ENCODE data around the gene TXNL4A.
"Not testable (repeated sequence)": the region's sequence is repeated elsewhere in the genome, so short reads cannot be mapped to it uniquely, and the experiment has no call there.

TXNL4A gene

DNA sequence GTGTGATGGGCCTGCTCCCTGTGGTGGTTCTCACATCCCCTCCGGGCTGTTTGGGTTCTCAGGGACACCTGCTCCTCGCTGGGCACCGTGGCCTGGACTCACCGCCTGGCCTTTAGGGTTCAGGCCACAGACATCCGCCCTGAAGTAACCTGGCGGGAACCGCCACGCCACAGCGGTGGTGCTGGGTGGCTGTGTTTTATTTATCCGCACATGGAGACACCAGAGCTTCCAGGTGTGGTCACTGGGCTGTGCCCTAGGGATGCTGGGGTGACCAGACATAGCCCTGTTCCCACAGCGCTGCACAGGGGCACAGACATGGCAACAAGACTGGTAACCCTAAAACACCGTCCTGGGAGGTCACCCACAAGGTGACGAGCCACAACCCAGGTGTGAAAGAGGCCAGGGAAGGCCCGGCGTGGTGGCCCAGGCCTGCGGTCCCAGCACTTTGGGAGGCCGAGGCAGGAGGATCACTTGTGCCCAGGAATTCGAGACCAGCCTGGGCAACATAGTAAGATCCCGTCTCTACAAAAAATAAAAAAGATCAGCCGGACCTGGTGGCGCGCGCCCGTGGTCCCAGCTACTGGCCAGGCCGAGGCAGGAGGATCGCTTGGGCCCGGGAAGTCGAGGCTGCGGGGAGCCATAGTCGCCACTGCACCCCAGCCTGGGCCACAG lies 24.6 kb downstream of the TXNL4A start:
- no peak for DNase-seq

DNA sequence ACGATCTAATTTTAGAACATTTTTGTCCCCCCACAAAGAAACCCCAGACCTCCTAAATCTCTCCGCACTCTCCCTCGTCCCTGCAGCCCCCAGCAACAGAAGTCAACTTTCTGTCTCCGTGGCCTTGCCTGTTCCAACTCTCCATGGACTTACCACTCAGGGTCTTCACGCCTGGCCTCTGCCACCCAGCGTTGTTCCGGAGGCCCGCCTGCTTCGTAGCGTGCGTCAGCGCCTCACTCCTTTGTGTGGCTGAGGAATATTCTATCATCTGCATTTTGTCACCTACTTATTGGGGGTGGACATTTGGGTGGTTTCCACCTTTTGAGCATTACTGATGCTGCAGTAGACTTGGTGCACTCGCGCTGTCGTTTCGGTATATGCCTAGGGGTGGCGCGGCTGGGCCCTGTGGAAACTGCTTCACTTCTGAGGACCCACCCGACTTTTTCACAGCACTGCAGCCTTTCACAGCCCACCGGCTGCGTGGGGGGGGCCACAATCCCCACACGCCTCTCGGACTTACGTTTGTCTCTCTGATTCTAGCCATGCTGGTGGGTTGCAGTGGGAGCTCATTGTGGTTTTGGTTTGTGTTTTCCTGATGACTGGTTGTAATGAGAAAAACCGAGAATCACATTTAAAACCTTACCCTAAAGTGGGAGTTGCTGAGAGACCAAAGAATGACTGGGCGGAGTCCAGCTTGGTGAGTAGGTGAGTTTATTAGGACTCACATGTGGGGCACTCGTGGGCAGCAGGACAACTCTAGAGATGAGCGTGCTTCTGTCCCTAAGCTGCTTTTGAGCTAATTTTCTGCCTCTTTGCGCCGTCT lies 25.3 kb downstream of the TXNL4A start:
- no peak for DNase-seq

DNA sequence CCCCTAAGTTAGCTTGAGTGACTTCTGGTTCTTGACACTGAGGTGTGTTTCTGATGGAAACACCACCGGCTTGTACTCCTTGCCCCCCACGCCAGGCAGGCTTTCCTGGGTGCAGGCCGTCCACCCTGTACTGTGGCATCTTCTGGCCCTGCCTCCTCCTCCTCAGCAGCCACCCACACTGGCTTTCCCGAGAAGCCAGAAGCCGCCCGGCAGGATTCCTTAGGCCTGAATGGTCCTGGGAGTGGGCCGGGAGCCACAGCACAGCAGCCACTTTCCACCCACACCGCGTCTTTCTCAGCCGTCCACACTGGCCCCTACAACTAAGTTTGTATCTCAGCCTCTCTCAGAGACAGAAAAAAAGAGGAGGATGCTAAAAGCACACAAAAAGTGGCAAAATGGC lies 26.1 kb downstream of the TXNL4A start:
- no peak for DNase-seq

DNA sequence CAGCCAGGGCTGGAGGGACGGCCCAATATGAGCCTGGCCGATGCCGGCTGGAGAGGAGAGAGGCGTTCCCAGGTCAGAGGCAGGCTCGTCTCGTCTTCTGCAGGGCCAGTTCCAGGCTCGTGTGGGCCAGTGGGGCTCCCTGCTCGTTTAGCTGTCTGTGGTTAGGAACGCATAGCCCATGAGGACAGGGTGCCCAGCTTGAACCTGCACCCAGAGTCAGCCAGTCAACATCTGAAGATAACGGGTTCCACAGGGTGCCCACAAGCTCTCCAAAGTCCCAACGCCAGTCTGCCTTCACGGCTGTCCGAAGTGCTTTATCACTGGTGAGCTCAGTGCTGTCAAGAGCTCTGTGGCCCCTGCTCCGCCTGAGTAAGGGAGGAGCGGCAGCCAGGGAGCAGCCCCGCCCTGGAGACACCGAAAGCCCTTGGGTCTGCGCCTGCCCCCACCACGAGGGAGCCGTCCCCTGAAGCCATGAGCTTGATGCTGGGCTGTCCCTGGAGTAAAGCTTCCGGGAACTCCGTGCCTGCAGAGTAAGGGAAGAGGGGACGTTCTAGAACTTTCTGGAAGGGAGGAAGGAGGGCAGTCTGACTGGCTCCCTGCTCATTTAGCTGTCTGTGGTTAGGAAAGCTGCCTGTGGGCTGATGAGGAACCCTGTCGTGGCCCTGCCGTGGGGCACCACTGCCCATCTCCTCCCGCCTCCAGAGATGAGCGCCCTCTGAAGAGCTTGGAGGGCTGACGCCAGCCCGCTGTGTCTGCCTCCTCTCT lies 26.7 kb downstream of the TXNL4A start:
- no peak for DNase-seq

DNA sequence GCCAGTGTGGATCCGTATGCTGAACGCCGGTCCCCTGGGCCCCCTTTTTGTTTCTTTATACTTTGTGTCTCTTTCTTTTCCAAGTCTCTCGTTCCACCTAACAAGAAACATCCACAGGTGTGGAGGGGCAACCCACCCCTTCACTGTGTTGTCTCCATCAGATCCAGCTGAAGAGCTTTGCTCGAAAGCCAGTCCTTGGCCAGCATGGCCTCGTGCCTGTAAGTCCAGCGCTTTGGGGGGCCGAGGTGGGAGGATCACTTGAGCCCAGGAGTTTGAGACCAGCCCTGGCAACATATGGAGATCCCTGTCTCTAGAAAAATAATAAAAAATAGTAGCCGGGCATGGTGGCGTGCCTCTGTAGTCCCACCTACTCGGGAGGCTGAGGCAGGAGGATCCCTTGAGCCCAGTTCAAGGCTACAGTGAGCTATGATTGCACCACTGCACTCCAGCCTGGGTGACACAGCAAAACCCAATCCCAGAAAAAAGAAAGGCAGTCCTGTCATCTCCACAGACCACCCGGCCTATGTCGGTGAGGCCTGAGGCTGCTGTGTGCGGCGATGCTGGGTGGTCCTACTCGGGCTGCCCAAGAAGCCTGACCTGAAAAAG lies 27.3 kb downstream of the TXNL4A start:
- no peak for DNase-seq

DNA sequence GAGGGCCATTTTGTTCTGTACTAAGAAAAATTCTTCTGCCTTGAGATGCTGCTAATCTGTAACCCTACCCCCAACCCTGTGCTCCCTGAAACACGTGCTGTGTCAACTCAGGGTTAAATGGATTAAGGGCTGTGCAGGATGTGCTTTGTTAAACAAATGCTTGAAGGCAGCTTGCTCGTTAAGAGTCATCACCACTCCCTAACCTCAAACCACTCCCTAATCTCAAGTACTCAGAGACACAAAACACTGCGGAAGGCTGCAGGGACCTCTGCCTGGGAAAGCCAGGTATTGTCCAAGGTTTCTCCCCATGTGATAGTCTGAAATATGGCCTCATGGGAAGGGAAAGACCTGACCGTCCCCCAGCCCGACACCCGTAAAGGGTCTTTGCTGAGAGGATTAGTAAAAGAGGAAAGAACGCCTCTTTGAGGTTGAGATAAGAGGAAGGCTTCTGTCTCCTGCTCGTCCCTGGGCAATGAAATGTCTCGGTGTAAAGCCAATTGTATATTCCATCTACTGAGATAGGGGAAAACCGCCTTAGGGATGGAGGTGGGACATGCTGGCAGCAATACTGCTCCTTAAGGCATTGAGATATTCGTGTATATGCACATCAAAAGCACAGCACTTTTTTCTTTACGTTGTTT lies 28.1 kb downstream of the TXNL4A start:
- not testable (repeated sequence) for DNase-seq

DNA sequence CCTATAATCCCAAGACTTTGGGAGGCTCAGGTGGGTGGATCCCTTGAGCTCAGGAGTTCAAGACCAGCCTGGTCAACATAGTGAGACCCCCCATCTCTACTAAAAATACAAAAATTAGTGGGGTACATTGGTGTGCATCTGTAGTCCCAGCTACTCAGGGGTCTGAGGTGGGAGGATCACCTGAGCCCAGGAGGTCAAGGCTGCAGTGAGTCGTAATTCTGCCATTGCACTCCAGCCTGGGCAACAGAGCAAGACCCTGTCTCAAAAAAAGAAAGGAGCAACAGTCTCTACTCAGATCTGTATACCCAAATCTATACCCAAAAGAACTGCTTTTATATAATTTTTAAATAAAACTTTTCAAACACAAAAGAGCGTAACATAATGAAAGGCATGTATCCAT lies 29.4 kb downstream of the TXNL4A start:
- no peak for DNase-seq

DNA sequence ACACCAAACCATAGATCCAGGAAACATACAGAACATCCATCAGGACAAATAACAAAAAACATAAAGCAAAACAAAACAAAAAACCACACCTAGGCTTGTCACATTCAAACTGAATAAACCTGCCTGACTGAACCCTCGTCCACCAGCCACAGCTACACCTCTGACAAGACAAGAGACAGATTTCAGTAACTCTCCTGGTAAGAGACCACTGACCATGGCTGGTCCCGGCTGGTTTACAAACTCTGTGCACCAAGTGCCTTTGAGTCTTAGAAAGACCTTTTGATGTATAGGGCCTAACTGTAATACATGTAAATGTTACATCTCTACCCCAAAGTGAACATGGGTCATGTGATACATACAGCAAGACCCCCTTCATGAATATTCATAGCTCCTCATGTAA lies 32.1 kb downstream of the TXNL4A start:
- DNase-seq: no peak

DNA sequence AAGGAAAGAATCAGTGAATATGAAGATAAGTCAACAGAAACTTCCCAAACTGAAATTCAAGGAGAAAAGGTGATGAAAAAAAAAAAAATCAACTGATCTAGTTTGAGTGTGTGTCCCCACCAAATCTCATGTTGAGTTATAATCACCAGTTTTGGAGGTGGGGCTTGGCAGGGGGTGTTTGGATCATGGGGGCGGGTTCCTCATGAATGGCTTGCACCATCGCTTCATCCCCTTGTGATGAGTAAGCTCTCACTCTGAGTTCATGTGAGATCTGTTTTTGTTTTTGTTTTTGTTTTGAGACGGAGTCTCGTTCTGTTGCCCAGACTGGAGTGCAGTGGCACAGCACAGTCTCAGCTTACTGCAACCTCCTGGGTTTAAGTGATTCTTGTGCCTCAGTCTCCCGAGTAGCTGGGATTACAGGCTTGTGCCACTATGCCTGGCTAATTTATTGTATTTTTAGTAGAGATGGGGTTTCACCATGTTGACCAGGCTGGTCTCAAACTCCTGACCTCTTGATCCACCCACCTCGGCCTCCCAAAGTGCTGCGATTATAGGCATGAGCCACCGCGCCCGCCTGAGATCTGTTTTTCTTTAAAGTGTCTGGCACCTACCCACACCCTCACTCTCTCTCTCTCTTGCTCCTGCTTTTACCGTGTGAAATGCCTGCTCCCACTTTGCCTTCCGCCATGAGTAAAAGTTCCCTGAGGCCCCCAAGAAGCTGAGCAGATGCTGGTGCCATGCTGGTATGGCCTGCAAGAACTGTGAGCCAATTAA lies 32.9 kb downstream of the TXNL4A start:
- DNase-seq: no peak

DNA sequence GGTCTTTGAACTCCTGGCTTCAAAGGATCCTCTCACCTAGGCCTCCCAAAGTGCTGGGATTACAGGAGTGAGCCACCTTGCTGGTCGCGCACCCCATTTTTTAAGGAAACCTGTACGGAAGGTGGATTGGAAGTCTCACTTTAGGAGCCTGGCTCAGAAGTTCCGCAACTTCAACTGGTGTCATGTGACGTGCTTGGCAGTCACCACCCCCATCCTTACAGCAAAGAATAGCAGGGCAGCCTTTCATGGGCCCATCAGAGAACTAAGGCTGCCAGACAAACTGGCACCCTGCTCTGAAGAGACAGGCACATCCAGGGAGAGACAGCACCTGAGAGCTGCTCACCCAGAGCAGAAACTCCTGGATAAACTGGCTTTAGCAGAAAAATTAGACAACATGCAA lies 33.6 kb downstream of the TXNL4A start:
- no peak for DNase-seq

DNA sequence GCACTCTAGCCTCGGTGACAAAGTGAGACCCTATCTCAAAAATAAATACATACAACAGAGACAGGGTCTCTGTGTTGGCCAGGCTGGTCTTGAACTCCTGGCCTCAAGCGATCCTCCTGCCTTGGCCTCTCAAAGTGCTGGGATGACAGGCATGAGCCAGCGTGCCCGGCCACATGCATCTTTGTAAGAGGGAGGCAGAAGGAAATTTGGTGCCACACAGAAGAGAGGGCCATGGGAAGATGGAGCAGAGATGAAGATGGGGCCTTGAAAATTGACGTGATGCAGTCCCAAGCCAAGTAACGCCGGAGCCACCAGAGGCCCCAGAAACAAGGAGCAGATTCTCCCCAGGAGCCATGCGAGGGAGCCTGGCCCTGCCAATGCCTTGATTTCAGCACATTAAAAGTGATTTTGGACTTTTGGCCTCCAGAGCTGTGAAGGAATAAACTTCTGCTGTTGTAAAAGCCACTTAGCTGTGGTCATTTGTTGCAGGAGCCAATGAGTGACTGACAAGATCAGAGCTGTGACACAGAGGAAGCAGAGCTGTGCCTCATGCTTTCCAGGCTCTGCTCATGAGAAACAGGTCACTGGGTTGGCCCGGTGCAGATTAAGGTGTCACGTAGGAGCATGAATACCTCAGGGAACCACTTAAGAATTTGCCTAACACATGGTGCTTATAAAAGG lies 34.3 kb downstream of the TXNL4A start:
- DNase-seq: no peak

DNA sequence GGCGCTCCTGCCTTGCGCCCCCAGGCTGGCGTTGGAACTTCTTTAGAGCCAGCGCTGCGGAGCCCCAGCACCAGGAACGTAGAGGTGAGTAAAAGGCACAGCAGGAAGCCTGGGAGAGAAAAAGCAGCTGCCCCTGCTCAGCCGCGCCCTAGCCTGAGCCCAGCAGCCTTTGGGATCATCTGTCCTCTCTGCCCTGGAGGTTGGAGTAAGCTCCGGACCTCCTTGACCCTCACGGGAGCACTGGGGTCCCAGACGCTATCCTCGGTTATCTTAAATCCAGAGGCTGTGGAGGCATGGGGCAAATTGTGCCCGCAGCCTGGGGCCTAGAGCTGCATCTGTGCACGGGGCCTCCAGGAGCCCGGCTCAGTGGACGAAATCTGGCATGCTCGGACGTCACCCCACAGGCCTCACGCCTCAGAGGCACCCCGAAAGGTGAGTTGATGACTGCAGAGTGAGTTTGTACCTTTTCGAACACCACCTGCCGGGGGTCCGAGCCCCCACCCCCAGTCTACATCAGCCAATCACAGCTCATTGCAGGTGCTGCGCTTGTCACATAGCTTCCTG lies 35.3 kb downstream of the TXNL4A start:
- DNase-seq: no peak

DNA sequence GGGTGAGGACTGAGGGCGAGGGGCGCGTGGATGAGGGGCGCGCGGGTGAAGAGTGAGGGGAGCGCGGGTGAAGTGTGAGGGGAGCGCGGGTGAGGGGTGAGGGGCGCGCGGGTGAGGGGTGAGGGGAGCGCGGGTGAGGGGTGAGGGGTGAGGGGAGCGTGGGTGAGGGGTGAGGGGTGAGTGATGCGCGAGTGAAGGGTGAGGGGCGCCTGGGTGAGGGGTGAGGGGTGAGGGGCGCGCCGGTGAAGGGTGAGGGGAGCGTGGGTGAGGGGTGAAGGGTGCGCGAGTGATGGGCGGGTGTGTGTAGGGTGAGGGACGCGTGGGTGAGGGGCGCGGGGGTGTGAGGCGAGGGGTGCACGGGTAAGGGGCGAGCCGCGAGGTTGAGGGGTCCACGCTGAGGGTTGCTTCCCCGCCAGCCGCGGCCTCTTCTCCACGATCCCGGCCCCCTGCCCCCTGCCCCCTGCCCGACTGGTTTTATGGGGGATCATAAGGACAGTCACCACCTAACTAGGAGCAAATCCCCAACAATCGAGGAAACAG lies 35.8 kb downstream of the TXNL4A start:
- DNase-seq: no peak

DNA sequence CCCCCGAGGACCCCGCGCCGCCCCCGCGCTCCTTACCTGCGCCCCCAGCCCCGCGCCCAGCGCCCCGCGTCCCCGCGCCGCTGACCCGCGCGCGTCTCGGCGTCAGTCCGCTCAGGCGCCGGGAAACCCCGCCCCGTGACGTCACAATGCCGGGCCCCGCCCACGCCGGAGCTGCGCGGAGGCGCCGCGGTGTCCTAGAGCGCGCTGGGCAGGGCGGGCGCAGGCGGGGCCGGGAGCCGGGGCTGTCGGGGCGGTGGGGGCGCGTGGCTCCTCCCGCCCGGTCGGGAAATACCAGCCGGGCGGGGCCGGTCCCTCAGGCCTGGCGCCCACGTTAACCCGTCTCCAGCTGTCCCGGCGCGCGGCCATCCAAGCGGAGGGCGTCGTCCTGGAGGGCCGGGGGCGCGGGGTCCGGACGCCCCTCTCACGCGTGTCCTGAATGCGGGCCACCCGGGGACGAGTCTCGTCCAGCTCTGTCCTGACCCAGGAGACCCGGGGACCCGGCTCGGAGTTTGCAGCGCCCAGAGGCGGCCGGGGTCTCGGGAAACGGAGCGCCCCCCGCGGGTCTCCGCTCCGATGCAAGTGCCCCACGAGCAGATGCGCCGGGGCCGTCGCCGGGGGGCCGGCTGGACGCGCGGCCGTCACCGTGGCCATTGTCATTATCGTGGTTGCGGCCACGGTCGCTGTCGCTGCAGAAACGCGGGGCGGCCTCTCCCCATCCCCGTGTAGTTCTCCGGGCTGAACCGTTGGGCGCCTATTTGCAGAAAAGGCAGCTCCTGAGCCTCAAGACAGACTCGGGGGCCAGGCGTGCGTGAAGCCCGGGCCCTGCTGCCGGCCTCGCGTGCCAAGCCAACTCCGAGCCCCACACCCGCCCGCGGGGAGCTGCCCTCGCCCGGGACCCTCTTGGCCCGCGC lies 36.6 kb downstream of the TXNL4A start, which contains the start of gene SLC66A2:
SLC66A2 (minus strand) TSS at position 109 of the 911 bp plus-strand sequence. CDS start 727 bp downstream, outside the sequence.
- peak; percentile 51 for DNase-seq

DNA sequence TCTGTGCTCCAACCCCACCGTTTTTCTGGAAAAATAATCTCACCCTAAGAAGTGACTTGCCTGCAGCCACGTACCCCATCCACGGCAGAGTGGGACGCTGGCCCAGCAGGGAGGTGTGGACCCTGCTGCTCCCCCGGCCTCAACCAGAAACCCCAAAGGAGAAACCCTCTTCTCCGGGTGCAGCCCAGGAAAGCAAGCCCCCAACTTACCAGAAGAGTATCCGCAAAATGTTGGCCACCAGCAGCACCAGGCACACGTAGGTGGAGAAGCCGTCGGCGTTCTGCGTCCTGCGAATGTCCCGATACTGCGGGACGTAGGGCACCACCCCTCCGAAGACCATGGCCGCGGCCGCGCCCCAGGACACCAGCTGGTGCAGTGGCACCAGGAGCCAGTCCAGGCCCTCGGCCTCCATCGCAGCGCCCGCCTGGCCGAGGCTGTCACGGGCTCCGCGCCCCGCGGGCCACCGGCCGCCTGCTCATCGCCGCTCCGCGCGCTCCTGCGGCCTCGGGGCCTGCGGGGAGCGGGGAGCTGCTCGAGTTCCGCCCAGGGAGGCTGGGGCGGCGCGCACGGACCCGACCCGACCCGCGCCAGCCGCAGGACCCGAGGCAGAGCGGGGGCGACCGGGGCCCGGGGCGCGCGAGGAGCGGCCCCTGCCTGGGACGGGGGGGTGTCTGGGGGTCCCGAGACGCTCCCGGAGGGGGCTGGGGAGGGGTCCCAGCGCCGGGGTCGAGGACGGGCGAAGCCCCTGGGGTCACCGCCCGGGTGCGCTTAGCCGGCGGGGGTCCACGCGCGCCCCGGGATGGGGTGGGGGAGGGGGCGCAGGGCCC lies 37.6 kb downstream of the TXNL4A start:
- DNase-seq: no peak

DNA sequence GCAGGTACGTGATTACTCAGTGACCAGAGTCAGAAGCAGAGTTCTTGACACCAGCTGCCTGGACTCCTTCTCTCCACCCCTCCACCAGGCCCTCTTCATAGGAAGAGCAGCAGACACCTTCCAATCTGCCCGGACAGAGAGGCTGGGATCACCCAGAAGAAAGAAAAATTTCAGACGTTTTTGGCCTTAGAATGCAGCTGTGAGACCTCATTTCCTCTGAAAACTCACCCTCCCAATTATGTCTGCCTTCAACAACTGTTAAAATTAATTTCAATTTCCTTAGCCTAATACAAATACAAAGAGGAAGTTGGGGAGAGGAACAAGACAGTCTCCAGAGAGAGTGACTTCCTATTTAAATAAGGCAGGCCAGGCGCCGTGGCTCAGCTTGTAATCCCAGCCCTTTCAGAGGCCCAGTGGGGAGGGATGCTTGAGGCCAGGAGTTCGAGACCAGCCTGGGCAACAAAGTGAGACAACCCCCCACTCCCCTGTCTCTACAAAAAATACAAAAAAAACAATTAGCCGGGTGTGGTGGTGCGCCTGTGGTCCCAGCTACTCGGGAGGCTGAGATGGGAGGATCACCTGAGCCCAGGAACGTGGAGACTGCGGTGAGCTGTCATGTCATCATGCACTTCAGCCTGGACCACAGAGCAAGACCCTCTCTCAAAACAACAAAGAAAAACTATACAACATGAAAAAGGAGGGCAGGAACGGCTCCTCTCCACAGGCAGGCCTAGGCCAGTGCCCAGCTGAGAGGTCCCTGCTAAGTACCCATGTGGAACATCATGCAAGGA lies 38.5 kb downstream of the TXNL4A start:
- DNase-seq: no peak

DNA sequence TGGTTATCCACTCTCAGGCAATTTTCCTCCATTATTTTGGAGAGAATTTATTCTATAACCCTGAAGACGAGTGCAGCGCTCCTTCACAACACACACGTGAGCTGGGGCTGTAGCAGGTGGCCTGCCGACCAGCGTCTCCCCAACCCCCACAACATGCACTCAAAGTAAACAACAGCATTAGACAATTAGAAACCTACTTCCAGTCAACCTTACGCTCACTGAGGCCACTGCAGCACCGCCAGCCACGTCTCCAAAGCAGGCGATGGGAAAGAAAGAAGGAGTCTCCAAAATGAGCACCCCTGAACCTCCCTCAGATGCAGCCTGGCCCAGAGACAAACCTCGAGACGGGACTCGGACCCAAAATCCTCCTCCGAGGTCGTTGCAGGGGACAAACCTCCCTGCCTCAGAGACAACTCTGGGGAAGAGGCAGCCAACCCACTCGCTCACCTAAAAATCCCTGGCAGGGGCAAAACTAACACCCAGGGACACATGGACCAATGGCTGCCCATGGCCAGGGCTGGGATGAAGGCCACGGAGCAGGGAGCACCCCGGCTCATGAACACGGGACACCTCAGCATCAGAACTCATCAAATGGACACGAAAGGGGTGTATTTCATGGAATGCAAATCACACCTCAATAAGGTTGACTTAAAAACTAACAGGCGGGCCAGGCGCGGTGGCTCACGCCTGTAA lies 39.5 kb downstream of the TXNL4A start:
- no peak for DNase-seq
